Measurements from ENCODE around the gene CST11. TPM values are rescaled to one million over a fixed set of nuclear protein-coding genes. Genes with fewer than 3 reads are reported as not detected.

Gene CST11, protein sequence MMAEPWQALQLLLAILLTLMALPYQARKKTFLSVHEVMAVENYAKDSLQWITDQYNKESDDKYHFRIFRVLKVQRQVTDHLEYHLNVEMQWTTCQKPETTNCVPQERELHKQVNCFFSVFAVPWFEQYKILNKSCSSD
- not detected for total RNA-seq

DNA sequence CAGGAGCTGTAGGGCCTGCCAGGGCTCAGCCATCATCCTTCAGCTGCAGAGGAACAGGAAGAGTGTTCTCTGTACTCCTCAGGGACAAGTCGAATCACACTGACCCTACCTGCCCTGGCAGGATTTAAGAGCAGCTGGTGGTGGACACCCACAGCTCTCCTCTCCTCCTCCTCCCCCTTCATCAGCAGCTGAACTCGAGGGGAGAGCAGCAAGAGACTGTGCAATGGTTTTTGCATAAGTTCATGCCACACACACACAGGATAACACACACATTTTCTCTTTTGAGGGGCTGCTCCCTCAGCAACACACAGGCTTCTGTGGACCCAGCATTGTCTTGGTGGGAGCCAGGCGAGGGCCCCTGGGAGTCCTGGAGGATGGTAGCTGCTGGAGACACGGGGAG lies at the start of gene CST11:
TSS of gene CST11 (minus strand) at position 101 of the 400 bp plus-strand sequence. CDS start at position 36, 65 bp downstream.

DNA sequence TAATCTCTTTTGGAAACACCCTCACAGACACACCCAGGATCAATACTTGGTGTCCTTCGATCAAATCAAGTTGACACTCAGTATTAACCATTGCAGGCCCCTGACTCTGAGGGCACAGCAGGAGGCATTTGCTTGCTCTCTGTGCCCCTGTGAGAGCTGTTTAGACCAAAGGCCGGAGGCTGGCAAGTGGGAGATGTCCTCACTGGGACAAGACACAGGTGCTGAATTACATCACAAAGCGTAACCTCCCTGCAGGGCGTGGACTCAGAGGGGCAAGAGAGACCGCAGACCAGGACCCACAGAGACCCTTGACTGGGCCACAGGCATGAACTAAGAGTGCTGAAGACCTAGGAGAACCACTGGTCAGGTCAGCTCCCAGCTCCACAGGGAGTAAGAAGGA lies 38.1 kb upstream of the CST11 start, which contains the start of gene CST8:
TSS of gene CST8 (plus strand) at position 301 of the 400 bp plus-strand sequence. CDS start 551 bp downstream, outside the sequence.

DNA sequence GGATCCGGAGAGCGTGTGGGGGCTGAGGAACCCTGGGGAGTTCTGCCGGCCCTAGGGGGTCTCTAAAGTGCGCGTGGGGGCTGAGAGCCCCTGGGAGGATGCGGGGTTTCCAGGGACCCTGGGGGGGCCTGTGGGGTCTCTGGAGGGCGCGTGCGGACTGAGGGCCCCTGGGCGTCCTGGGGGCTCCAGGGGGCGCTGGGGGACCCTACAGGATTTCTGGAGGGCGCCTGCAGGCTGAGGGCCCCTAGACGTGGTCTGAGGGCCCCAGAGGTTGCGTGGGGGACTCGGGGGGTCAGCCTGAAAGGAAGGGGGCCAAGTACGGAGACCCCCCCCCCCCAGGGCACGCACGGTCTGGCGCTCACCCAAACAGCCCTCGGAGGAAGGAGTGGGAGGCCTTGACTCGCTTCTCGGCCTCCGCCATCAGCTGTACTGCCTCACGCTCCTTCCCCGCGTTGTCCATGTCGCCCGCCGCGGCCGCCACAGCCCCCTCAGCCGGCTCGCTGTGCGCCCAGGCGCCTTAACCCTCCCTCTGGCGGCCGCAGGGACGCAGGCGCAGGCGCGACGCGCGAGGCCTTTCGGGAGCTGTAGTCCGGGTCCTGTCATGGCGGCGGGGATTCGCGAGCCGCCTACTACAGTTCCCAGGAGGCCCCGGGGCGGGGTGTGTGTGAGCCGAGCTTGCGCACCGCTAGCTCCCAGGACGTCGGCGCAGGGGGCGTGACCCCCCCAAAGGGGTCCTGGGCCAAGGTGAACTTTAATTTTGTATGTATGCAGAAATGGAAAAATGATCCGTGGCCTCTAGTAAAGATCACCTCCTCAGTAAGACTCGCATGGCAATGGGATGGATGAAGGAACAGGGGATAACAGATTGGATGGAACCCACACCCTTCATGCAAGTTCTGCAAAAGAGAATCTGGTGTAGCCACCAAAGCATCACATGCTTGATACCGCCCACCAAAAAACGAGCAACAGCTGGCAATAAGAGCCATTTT lies 31.4 kb downstream of the CST11 start, which contains the start of gene NAPB:
TSS of gene NAPB (minus strand) at position 546 of the 989 bp plus-strand sequence. CDS start at position 460, 86 bp downstream.

Other genes starting within 250 kb of the CST11 start
- 27.8 TPM for gene NXT1, start 102.1 kb downstream of the CST11 start, total RNA-seq
- 22.3 TPM for gene GZF1, start 90.7 kb downstream of the CST11 start, total RNA-seq
- 82.6 TPM for gene NAPB, start 31.4 kb downstream of the CST11 start, total RNA-seq
- gene CSTL1, start 13.2 kb downstream of the CST11 start, total RNA-seq = not detected
- gene CST8, start 38.2 kb upstream of the CST11 start, total RNA-seq = not detected
- not detected for gene CST9L, start 115.6 kb upstream of the CST11 start, total RNA-seq
- not detected for gene CST9, start 153.0 kb upstream of the CST11 start, total RNA-seq
- 328 TPM for gene CST3, start 185.1 kb upstream of the CST11 start, total RNA-seq
- not detected for gene CST4, start 236.2 kb upstream of the CST11 start, total RNA-seq